Activated CD8-positive, alpha-beta memory T cell treated with anti-CD3 and anti-CD28 coated beads for 24 hours (primary cell): Measurements from ENCODE around the gene FIG4.
A peak's percentile ranks its signal among the peaks of the same experiment; 100 is the strongest.
"Not testable (repeated sequence)": the region's sequence is repeated elsewhere in the genome, so short reads cannot be mapped to it uniquely, and the experiment has no call there.

ENCODE experiments used
- DNase-seq: peaks from one replicate; pipeline ENCODE4 v3.0.0-alpha.2; 2020

The FIG4 gene

GRCh38 chr6:109690737-109691621, at the start of gene FIG4, which contains the start of gene AK9:
FIG4 (plus strand) TSS chr6:109691296; CDS start chr6:109691436, 140 bp downstream.
AK9 (minus strand) TSS chr6:109691202; CDS start chr6:109675745, 15,457 bp downstream.
- peak; percentile 96 for DNase-seq

DNA sequence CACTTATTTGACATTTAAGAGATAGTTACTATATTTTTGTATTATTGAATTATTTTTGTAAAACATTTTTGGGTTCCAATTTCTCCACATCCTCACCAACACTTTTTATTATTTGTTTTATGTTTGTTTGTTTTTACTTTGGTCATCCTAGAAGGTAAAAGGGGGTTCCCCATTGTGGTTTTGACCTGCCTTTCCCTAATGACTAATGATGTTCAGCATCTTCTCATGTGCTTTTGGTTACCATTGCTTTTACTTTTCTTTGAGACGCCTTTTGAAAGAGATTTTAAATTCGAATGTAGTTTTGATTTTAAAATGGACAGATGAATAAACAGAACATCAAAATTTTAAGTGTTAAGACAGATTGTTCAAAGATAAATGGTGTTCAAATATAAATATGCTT, 47.0 kb upstream of the FIG4 start:
- DNase-seq = no peak

DNA sequence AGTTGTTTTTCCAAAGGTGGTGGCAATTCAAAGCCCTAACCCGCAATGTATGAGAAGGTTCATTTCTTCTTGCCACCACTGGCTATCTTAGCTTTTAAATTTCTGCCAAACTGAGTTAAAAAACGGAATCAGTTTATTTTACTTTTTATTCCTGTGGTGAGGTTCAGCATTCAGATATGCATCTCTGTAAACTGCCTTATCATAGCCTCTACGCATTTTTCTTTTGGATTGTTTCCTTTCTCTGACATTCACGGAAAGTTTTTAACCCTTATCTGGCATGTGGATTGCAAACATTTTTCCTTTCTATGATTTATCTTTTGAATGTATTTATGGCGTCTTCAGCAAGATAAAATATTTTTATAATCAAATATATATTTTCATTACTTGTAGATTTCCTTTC, 37.8 kb upstream of the FIG4 start:
- DNase-seq = no peak

DNA sequence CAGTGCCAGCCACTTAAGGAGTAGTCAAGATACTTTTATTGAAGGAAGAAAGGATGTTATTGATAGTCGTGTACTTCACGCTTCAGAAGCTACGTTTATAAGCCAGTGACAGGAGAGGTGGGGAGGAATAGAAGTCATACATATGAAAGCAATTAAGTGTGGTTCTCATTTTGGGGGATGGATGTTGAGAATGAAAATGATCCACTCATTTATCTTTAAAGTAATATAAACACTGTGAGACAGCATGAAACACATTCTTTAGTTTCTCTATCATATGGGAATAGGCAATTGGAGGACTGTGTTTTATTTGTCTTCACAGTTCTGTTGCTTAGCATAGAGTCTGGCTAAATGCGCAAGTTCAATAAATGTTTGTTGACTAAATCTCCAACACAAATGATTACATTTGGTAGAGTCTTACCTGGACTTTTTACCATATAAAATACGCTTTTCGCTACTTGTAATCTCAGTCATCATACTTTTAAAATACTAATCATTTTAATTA, 35.3 kb upstream of the FIG4 start:
- no peak for DNase-seq

DNA sequence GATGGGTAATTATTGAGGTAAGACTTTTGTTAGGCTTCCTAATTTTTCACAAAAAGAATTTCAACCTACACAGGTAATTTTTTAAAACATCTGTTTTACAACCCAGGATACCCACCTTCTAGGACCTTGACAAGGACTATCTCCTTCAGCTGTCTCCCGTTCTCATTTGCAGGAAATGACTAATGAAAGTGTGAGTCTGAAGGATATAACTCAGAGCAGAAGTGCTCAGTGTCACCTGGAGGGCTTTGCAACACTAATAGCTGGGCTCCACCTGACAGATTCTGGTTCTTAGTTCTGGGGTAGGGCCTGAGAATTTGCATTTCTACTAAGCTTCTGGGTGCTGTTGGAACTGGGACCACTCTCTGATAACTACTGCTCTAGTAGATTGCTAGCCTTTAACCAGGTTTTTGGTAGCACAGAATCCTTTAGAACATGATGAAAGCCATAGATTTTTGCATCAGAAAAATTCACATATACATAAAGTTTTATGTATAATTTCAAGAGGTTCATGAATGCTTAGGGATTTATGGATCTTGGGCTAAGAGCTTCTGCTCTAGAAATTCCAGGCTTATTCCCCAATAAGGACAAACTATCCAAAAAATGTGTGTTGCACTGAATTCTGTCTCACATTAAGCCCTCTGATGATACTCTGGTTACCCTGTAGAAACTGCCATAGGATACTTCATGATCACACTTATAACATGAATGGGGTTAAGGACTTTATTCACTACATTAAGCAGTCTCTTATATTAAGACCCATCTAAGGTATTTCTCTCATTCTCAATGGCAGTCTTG, 30.4 kb upstream of the FIG4 start:
- DNase-seq = no peak

DNA sequence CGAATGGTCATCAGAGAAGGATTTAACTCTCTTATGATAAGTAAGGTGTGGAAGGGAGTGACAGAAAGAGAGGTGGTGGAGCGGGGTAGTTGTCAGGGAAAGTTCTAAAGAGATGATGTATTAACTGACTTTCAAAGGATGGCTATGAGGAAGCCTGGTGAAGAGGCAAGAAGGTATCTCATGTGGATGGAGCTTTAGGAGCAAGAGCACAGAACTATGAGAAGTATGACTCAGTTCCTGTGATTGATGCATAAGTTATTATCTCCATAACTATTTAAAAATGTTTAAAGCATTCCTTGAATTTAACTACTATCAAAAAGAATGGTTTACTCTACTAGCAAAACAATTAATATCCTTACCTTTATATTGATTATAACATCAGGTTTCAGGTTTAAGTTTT, 28.9 kb upstream of the FIG4 start:
- no peak for DNase-seq

- DNase-seq = no peak
These were observed 21.3 kb upstream of the FIG4 start for GRCh38 chr6:109669811-109670210.

DNA sequence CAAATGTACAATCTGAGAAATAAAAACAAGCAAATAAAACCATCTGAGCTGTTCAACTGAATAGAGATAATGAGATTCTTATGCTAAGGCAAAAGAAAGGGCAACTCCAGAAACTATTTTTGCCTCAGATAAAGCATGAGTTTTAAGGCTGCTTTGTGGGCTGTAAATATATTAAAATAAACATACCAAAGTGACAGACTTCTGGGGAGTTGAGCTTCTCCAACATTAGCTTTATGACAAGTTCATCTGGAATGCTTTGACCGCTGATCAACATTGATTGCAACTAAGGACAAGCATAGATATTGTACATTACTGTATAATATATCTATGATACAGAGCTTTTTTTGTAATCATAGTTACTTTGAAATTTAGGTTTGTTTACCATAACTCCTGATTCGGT, 19.4 kb upstream of the FIG4 start:
- DNase-seq = no peak

DNA sequence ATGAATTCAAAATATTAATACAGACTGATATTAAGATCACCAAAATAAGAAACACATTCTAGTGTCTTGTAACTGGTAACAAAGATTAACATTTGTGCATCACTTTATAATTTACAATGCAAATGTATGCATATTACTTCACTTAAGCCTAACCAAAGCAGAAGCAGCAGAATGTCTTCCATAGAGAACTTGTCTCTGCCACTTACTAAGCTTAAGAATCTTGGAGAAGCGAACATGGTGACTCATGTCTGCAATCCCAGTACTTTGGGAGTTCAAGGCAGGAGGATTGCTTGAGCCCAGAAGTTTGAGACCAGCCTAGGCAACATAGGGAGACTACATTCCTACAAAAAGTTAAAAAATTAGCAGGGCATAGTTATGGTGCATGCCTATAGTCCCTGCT, 18.9 kb upstream of the FIG4 start:
- no peak for DNase-seq

- DNase-seq = no peak
These were observed 18.3 kb upstream of the FIG4 start for GRCh38 chr6:109672839-109673238.

- no peak for DNase-seq
These were observed 14.4 kb upstream of the FIG4 start for GRCh38 chr6:109676724-109677123.

DNA sequence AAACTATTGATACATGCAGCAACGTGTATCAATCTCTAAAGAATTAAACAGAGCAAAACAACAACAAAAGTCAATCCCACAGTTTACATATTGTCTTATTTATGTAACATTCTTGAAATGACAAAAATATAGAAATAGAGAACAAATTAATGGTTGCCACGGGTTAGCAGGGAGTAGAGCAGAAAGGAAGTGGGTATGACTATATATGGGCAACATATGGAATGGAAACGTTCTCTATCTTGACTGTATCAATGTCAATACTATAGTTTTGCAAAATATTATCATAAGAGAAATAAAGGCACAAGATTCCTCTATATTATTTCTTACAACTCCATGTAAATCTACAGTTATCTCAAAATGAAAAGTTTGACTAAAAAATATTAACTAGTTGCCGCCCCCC, 12.9 kb upstream of the FIG4 start:
- no peak for DNase-seq

DNA sequence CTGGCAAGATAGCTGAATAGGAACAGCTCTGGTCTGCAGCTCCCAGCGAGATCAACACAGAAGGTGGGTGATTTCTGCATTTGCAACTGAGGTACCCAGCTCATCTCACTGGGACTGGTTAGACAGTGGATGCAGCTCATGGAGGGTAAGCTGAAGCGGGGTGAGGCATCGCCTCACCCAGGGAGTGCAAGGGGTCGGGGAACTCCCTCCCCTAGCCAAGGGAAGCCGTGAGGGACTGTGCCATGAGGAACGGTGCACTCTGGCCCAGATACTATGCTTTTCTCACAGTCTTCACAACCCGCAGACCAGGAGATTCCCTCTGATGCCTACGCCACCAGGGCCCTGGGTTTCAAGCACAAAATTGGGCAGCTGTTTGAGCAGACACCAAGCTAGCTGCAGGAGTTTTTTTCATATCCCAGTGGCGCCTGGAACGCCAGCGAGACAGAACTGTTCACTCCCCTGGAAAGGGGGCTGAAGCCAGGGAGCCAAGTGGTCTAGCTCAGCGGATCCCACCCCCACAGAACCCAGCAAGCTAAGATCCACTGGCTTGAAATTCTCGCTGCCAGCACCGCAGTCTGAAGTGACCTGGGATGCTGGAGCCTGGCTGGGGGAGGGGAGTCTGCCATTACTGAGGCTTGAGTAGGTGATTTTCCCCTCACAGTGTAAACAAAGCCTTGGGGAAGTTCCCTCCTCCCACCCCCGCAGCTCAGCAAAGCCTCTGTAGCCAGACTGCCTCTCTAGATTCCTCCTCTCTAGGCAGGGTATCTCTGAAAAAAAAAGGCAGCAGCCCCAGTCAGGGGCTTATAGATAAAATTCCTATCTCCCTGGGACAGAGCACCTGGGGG, 12.2 kb upstream of the FIG4 start:
- not testable (repeated sequence) for DNase-seq

DNA sequence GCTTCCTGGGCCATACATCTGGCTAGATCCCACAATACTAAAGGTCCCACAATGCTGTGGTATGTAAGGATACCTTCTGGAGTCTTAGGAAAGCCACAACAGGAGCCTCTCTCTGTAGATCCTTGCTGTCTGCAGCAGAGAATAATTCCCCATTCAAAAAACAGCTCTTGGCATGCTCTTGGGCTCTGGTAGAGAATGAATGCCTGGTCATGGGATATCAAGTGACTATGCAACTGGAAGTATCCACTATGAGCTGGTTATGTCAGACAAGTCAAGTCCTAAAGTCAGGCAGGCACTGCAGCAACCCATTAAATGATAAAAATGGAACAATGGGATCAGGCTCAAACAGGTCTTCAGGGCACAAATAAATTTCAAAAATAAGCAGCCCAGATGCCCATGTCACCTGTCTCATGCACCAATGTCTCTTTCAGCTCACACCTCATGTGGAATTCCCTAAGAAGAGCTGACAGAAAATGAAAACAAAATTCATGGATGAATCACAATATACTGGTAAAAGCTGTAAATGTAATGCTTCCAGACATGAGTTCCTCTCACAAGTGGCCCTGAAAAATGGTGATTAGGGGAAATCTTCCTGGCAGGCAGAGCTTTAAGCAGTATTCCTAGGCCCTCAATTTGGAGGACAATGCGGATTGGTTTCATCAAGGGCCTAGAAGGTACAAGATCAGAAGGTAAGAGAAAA, 4.4 kb upstream of the FIG4 start:
- no peak for DNase-seq

DNA sequence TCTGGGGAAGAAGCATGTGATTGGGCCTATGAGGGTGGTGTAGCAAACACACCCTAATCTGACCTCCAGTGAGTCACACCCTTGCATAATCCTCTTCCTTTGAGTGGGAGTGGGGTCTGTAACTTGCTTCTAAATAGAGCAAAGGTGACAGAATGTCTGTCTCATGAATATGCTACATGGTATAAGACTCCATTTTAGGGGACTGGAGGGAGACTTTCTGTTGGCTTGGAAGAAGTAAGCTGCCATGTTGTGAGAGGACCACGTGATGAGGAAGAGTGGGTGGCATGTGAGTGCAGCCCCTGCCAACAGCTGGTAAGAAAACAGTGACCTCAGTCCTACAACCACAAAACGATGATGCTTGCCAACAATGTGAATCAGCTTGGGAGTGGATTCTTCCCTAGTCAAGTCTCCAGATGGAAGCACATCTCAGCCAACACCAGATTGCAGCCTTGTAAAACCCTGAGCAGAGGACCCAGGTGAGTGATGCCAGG, 3.8 kb upstream of the FIG4 start:
- DNase-seq = peak; percentile 57

GRCh38 chr6:109690373-109690736, 741 bp upstream of the FIG4 start:
- DNase-seq = peak; percentile 84

GRCh38 chr6:109693111-109693510, 2.0 kb downstream of the FIG4 start:
- no peak for DNase-seq

DNA sequence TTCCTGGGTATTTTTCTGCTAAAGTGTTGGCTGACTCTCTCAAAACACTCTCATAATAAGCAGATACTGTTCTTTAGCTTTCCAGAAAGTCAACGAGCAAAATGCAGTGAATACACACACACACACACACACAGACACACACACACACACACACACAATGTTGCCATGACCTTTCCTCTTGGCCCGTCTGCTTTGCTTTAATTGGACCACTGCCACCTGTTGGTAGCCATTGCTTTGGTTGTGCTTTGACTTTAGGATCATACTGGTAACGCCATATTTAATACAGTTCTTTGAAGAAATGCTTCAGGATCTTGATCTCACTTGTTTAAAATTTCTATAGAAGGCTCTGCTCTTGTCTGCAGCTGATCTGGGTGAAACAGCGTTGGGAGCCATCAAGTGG, 4.4 kb downstream of the FIG4 start:
- DNase-seq = no peak

- no peak for DNase-seq
These were observed 5.3 kb downstream of the FIG4 start for GRCh38 chr6:109696355-109696754.

DNA sequence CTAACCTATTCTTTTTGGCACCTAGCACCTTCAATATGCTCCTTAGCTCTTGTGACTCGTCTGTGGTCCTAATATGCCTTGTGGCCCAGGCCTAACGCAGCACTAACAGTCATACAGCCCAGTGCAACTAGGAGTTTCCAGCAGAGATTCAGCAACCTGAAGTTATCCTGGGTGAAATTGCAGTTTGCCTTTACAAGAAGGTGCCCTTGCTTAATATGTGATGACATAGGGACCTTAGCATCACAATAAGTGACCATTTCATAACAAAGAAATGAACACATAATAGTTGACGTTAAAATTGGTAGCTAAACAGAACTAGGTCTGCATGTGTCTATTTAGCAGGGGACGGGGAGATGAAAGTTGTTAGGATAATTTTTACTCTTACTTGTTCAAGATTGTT, 10.1 kb downstream of the FIG4 start:
- DNase-seq = no peak

GRCh38 chr6:109701774-109702173, 10.7 kb downstream of the FIG4 start:
- DNase-seq = no peak

DNA sequence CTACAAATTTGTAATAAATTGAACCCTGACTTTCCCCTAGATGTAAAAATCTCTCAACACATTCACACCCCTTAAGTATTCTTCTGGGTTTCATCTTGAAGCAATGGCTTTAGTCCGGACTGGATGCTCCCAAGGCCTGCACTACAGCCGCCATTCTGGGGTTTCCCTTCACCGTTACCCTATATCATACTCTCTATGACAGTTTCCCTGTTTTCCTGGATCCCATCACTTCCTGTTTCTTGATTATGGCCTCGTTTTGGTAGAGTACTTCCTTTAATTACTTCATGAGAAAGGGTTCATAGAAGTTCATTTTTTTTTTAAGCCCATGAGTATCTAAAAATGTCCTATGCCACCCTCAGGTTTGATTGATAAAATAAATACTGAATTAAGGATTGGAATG, 11.7 kb downstream of the FIG4 start:
- no peak for DNase-seq
